ENCODE measurements around the gene DNM2.
"Not testable (repeated sequence)": the region's sequence is repeated elsewhere in the genome, so short reads cannot be mapped to it uniquely, and the experiment has no call there.

DNM2 gene

DNA sequence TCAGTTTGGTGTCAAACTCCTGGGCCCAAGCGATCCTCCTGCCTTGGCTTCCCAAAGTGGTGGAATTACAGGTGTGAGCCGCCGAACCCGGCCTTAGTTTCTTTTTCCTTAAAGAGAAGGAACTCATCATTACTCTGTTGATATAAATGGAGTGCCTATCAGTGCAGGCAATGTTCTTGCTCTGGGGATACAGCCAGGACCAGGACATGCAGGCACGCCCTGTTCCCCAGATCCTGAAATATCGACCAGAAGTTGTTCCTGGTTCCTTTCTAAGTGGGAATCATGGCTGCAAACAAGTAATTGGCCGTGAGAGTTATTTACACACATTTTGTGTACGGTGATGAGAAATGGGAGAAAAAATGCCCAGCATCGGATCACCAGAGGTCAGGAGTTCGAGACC, 8.4 kb downstream of the DNM2 start:
- DNase-seq (ENCODE audit: low read depth) = no peak

DNA sequence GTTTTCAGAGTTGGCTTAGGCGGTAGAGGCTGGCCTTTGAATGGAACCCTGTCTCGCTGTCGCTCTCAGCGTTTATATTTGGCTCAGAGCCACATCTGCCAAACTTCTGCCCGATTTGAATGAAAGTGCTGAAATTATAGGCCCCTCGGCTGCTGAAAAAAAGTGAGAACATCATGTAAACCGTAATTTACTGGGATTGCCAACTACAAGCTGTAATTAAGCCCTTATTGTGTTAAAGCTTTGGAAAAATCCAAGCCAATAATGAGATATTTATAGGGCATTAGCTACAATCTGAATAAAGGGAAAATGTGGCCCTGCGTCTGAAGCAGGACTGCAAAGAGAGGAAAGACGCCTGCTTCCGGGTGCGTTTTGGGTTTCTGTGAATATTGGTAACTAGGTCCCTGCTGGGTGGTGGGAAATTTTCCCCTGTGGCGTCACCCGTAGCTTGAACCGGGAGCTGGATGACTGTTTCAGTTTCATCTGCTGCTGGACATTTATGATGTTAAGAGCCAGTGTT, 9.9 kb downstream of the DNM2 start:
- DNase-seq (ENCODE audit: low read depth) = no peak

DNA sequence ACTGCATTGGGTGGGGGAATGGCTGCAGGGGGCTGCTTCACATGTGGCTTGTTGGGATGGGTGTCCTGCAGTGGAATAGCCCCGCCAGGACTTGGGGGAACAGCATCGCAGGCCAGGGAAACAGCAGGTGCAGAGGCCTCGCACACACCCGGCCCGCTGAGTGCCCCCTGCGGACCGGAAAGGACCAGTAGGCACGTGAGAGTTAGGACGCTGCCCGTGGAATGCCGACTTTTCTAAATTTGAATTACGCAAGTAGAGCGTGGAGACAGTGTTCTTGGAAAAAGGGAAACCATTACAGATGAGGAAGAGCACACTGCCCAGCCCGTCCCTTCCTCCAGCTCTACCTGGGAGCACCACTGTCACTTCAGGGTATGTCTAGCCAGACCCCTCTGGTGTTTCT, 11.5 kb downstream of the DNM2 start:
- no peak for DNase-seq (ENCODE audit: low read depth)

DNA sequence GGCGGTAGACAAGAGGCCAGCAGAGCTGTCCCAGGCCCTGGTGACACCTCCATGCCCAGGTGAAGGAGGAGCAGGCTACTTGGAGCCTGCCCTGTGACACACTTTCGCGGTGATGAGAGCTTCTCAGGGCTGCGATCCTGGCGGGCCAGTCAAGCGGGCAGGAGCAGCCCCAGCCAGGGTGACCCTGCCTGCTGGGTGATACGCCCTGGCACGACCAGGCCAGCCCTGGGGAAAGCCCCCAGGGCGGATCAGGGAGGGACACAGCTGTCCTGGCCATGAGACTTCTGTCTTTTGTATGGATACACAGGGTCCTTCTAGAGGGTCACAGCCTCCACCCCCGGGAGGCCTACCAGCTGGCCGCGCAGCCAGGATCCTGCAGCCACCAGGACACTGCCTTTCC, 13.1 kb downstream of the DNM2 start:
- DNase-seq (ENCODE audit: low read depth) = no peak

DNA sequence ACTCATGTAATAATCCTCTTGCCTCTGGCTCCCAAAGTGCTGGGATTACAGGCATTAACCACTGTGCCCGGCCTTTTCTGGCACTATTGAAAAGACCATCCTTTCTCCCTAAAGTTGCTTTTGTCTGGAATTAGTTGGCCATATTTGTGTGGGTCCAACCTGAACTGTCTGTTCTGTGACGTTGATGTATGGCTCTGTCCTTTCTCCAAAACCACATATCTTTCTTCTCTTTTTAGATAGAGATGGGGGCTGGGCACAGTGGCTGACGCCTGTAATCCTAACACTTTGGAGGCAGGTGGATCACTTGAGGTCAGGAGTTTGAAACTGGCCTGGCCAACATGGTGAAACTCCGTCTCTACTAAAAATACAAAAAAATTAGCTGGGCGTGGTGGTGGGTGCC, 17.9 kb downstream of the DNM2 start:
- DNase-seq (ENCODE audit: low read depth) = no peak

DNA sequence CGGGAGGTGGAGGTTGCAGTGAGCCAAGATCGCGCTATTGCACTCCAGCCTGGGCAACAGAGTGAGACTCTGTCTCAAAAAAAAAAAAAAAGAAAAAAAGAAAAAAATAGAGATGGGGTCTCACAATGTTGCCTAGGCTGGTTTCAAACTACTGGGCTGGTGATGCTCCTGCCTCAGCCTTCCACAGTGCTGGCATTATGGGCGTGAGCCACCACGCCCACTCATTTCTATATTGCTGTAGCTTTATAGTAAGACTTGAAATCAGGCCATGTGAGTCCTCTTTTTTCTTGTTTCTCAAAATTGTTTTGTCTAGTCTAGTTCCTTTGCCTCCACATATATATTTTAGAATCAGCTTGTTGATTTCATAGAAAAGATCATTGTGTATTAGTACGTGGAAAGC, 18.3 kb downstream of the DNM2 start:
- DNase-seq (ENCODE audit: low read depth) = no peak

DNA sequence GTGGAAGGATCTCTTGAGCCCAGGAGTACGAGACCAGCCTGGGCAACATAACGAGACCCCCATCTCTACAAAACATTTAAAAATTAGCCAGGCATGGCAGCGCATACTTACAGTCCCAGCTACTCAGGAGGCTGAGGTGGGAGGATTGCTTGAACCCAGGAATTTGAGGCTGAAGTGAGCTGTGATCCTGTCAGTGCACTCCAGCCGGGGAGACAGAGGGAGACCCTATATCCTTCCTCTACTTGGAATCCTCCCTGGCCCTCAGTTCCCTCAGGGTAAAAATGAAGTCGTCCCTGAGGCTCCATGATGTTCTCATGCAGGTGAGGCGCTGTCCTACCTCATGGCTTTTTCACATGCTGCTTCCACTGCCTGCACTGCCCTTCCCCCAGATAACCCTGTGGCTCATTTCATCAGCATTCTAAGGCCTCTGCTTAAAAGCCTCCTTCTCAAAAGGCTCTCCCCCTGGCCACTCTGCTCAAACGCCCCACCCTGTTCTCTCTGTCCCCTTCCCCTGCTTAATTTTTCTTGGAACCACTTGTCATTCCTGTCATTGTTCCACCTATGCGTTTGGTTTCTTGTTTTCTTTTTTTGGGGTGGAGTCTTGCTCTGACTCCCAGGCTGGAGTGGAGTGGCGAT, 19.2 kb downstream of the DNM2 start:
- no peak for DNase-seq (ENCODE audit: low read depth)

DNA sequence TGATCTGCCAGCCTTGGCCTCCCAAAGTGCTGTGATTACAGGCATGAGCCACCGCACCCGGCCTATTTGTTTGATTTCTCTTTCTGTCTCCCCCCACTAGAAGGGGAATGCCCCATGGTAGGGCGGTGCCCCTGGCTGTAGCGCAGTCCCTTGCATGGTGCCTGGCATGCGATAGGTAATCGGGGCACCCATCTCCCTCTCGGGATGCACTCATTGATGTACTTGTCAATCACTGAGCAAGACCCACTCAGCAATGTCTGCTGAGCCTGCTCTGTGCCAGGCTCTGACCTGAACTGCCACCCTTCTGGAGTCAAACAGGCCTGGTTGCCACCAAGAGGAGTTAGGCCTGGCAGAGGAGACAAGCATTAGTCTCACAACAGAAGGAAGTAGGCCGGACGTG, 19.8 kb downstream of the DNM2 start:
- no peak for DNase-seq (ENCODE audit: low read depth)

DNA sequence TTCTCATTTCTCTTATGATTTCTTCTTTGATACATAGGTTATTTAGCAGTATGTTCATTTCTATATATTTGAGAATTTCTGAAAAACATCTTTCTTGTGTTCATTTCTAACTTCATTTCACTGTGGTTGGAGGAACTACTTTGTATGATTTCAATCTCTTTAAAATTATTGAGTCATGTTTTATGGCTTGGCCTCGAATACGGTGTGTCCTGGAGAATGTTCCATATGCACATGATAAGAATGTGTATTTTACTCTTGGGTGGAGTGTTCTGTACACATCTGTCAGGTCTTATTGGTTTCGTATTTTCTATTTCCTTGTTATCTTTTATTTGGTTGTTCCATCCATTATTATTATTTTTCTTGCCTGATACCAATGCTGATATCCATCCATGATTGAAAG, 22.9 kb downstream of the DNM2 start:
- DNase-seq (ENCODE audit: low read depth) = no peak

DNA sequence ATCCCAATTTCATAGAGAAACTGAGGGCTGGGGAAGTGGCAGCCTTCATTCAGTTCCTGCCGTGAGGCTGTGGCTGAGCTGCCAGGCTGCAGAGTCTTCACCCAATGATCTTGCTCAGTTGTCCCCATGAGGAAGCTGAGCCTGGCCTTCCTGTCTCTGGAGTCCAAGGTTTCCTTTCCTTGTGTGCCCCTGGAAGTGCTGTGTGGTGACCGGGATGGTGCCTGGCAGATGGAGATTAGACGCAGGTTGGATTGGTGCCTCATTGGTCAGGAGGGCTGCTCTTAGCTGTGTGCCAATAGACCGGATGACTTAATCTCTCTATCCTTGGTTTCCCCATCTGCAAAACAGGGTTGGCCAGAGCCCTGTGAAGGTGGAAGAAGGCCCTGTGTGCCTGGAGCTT, 24.6 kb downstream of the DNM2 start:
- DNase-seq (ENCODE audit: low read depth) = no peak

DNA sequence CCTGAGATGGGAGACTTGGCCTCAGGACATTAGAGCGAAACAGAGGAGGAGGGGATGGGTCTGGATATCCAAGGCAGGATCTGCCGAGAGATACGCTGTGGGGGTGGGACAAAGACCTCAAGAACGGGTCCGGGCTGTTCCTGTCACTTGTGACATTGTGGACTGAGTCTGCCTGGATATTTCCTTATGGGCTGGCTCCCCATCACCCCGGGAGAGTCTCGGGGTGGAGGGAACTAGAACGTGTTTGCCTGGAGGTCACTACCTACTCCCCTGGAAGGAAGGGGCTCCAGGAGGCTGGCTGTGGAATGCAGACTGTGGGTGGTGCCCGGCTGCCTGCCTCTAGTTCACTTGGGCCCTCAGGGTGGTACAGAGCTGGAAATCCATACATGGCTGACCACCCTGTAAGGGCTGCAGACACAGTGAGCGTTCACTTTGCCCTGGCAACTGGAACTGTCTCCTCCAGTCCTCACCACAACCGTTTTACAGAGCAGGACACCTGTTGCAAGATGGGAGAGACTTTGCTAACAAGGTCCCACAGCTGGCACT, 26.4 kb downstream of the DNM2 start:
- no peak for DNase-seq (ENCODE audit: low read depth)

DNA sequence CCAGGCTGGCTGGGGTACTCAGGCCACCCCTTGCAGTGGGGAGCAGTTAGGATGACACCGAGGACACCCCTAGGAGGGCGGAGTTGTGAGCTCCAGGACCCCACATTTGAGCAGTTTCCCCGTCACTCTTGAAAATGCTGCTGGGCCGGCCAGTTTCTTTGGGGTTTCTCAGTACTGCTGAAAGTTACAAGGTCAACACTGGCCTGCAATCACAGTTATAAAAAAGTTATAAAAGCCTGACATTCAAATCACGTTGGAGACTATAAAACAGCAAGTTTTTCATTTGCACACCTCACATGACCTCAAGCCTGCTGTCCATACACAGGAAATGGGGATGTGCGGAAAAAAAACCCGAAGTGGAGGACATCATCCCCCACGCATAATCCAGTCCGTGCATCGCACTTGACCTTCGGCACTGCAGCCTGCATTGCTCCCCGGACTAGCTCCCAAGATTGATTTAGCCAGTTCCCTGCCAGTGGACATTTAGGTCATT, 27.0 kb downstream of the DNM2 start:
- no peak for DNase-seq (ENCODE audit: low read depth)

DNA sequence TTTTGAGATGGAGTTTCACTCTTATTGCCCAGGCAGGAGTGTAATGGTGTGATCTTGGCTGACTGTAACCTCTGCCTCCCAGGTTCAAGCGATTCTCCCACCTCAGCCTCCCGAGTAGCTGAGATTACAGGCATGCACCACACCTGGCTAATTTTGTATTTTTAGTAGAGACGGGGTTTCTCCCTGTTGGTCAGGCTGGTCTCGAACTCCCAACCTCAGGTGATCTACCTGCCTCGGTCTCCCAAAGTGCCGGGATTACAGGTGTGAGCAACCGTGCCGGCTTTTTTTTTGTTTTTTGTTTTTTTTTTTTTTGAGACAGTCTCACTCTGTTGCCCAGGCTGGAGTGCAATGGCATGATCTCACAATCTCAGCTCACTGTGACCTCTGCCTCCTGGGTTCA, 28.6 kb downstream of the DNM2 start:
- not testable (repeated sequence) for DNase-seq (ENCODE audit: low read depth)

DNA sequence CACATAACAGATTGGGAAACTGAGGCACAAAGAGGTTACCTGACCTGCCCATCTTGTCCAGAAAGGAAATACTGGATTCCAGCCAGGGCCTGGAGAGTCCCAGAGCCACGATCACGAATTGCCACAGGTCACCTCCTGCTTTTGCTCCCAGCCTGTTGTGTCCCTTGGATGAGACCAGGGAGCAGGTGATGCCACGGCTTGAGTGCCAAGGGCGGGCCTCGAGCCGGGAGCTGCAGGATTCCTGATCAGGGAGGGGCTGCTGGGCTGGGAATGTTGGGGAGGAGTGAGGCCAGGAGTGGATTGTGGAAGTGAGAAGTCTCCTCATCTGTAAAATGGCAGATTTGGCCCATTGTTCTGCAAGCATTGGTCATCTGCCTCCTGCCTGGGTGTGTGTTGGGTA, 29.4 kb downstream of the DNM2 start:
- no peak for DNase-seq (ENCODE audit: low read depth)

DNA sequence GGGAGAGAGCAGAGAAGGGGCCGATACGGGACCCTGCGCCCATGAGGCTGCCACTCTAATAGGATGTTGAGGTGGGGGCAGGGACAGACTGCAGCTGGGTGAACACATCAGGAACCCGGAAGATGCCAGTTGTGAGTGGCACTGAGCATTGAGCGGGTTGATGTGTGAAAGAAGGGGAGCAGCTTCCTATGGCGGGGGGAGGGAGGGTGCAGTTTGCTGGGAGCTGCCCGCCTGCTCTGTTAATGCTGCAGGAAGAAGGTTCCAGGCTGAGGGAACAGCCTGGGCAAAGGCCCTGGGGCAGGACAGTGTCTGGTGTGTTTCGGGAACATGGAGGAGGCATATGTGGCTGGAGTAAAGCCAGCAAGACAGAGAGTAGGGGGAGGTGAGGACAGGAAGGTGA, 29.8 kb downstream of the DNM2 start:
- no peak for DNase-seq (ENCODE audit: low read depth)

DNA sequence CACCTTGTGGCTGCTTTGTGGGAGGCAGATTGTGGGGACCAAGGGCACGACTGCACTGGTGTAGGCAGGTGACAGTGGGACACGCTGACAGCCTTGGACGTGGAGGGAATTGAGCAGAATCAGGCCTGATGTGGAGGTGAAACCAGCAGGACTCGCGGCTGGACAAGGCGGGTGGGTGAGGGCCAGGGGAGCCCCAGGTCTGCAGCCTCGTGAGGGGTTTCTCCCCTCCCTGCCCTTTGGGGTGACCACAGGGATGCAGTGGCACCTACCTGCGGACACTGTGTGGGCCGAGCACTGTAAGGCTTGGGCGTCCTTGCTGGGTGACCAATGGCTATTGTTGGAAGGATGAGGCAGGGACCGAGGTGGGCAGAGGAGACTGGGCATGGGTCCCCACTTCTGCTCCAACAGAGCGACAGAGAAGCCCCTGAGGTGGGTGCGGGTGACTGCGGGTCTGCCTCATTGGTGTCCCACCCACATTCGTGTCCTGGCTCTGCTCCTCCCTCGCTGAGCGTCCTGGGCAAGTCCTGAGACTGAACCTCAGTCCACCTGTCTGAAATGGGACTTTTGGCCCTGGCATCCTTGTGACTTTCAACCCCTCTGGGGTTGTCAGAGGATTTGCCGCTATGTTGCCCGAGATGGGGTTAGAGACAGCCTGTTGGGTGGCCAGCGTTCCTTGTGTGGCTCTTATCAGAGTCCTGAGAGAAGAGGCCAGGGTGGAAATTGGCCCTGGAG, 30.5 kb downstream of the DNM2 start:
- DNase-seq (ENCODE audit: low read depth) = no peak

DNA sequence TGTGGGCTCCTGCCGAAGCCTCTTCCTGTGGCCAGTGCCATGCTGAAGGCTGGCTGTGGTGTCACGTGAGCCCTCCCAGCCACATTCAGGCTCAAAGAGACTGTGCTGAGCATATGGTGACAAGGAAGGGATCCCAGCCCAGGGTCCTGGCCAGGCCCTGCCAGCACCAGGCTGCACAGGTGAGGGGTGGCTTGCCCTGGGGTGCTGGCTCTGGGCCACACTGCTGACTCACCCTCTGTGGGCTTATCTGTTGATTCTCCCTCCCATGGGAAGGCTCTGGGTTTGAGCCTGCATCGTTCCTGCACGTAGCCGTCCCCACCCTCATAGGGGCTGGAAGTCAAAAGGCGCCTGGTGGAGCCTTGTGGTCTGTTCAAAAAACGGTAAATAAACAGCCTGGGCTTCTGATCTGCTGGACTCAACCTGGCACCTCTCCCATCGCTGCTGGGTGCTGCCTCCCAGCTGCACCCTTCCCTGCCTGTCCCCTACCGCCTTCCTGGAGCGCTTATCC, 31.1 kb downstream of the DNM2 start:
- no peak for DNase-seq (ENCODE audit: low read depth)

DNA sequence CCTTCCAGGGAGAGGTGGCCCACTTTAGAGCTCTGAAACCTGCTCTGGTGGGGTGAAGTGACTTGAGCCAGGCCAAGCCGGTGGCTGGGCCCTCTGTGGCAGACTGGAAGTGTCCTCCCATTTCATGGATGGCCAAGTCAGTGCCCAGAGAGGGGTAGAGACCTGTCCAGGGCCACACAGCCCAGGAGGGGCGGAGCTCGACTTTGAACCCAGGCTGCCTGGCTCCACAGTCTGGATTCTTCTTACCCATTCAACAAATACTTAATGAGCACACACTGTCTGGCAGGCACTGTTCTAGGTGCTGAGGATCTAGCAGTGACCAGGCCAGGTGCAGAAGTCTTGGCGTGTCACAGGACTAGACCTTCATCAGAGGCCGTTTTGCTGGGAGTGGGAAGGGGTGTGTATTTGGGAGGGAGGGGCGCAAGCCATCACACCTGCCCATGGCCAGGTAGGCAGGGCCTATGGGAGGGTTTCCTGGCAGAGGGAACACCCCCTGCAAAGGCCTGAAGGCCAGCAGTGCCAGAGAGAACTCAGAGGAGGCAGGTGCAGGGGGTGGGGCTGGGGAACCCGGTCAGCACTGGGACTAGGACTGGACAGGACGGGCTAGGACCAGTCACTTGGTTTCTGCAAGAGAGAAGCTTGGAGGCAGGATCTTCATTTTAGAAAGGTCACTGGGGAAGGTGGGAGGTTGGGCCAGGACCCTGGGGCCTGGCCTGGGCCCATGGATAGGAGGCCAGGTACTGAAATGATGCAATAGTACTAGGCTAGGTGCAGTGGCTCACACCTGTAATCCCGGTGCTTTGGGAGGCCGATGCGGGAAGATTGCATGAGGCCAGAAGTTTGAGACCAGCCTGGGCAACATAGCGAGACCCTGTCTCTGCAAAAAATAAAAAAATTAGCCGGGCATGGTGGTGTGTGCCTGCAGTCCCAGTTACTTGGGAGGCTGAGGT, 31.8 kb downstream of the DNM2 start:
- DNase-seq (ENCODE audit: low read depth) = no peak

DNA sequence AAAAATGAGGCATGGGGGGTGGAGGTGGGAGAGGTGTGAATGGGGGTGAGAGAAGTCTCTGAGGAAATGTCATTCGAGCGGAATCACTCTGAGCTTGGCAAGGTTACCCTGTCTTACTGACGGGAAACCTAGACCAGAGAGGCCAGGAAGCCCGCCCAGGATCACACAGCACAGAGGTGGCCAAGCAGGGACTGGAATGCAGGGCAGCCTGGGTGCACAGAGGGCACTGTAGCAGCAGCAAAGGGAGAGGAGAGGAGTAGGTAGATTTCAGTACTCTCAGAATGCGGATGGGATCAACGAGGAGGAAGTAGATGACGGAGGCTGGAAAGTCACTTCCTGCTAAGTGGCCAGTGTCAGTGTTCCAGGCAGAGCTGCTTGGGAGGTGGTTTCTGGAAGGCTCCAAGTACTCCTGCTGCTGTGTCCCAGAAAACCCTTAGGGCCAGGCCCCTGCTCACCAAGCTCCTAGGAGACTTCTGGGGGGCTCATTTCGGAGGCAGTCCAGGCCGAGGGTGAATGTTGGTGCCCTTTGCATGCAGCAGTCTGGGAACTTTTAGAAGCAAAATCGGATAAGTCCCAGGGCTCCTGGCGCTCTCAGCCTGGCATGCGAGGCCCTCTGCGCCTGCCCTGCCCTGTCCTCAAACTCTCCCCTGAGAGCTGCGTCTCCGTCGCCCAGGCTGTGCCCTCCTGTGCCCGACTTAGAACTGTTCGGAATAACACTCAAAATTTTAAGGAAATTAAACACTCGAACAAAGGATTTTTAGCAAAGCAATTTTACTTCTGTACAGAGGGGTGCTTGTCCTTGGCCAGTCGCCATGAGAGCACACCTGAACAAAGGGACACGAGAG, 33.5 kb downstream of the DNM2 start:
- no peak for DNase-seq (ENCODE audit: low read depth)

DNA sequence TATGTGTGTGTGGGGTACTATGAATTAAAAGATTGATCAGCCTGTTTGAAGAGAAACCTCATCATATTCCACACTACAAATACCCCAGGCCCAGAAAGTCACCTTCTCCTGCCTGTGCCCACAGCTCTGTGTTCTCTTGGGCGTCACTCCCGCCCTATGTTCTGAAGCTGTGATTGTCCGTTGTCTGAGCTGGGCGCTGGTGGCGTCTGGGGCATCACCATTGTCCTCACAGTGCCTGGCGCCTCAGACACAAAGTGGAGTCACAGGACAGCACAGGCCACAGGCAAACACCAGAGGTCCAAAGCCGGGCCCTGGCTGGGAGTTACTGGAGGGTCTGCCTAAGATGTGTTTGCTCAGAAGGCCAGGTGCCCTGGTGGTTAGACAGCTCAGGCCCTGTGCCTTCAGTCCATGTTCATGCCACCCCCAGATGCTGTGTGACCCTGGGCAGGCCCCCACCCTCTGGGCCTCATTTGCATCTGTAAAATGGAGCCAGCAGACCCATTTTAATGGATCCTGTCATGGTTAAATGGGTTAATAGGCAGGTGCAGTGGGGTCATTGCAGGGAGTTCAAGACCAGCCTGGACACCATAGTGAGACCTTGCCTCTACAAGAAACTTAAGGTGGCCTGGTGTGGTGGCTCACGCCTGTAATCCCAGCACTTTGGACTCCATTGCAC, 34.5 kb downstream of the DNM2 start:
- DNase-seq (ENCODE audit: low read depth) = no peak

All from stimulated activated CD8-positive, alpha-beta memory T cell treated with anti-CD3 and anti-CD28 coated beads, Interleukin-4, amount 100 ng/mL, for 24 hours (primary cell).